ENCODE data around the gene CALCR.

DNA sequence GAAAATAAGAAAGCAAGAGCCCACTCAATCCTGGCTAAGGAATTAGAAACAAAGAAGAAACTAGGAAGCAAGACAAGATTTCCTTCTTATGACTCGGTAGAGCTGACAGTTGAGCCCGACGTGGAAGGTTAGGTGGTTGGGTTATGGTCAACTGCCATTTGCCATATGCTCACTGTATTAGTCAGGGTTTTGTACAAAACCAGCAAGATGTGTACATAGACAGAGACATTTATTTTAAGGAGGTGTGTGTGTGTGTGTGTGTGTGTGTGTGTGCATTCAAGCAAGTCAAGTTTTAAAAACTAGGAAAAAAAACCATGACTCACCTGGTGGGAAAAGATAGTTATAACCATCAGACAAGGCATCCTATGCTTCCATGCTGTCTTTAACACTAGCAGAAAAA lies 183.9 kb downstream of the CALCR start:
- no peak for TF ChIP-seq REST (IDR thresholded peaks at IDR 0.05; ENCODE audit: insufficient read depth in 1 of 2, low read depth in 2 of 2, low read length in 2 of 2)
- no peak for TF ChIP-seq POLR2AphosphoS5 (IDR thresholded peaks at IDR 0.05; ENCODE audit: low read depth, low read length)
- no peak for TF ChIP-seq TAF1 (IDR thresholded peaks at IDR 0.05; ENCODE audit: borderline replicate concordance, insufficient read depth, low read length)
- TF ChIP-seq SIN3A (IDR thresholded peaks at IDR 0.05; ENCODE audit: borderline replicate concordance, insufficient read depth, low read length), result no peak
- no peak for TF ChIP-seq FOXP2 (optimal IDR thresholded peaks at IDR 0.05; ENCODE audit: borderline replicate concordance, extremely low read depth, extremely low read length, insufficient read depth)
